Measurements from ENCODE around the gene SOX8.

DNA sequence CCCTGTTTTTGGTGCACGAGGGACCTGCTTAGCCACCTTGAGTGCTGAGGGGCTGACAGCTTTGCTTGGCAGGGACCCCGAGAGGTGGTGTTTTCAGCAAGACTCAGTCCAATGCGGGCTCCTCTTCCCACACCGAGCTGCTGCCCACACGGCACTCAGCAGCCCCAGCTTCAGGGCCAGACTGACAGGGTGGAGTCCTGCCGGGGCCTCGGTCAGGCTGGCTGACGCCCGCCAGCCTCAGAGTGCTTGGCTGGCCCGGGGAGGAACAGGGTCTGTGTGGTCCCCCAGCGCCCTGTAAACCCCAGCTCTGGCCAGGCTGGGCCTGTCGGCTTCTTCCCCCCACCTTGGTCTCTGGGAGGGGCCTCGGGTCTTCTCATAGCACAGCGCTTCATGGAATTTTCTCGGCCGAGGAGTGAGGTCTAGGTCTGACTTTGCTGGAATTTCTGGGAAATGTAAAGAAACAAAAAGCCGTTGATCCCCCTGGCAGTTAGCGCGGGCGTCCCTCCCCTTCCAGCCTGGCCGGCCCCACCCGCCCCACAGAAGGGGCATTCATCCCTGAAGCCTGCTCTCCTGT, 2.6 kb downstream of the SOX8 start:
- TF ChIP-seq, protein P1, sequence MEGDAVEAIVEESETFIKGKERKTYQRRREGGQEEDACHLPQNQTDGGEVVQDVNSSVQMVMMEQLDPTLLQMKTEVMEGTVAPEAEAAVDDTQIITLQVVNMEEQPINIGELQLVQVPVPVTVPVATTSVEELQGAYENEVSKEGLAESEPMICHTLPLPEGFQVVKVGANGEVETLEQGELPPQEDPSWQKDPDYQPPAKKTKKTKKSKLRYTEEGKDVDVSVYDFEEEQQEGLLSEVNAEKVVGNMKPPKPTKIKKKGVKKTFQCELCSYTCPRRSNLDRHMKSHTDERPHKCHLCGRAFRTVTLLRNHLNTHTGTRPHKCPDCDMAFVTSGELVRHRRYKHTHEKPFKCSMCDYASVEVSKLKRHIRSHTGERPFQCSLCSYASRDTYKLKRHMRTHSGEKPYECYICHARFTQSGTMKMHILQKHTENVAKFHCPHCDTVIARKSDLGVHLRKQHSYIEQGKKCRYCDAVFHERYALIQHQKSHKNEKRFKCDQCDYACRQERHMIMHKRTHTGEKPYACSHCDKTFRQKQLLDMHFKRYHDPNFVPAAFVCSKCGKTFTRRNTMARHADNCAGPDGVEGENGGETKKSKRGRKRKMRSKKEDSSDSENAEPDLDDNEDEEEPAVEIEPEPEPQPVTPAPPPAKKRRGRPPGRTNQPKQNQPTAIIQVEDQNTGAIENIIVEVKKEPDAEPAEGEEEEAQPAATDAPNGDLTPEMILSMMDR (IDR thresholded peaks at IDR 0.05; ENCODE audit: insufficient read depth, low read depth, low read length), result no peak
- TF ChIP-seq EZH2 (IDR thresholded peaks at IDR 0.05; ENCODE audit: insufficient read depth, low read length), result no peak
